Cerebellar nuclear complex (tissue), 1 donor: Measurements from ENCODE around the gene PFN1.

Source experiments
- DNase-seq, 2 experiments: peaks; one replicate each; lab custom pipeline; 2025; lab: John Stamatoyannopoulos, UW

Gene PFN1

GRCh38 chr17:4896332-4897197, 51.8 kb downstream of the PFN1 start:
- DNase-seq: no peak

- DNase-seq: no peak
Measured at GRCh38 chr17:4895657-4896331, 52.5 kb downstream of the PFN1 start.
